K562 (cell line): ENCODE measurements around the gene RAVER2. TPM values are rescaled to one million over a fixed set of nuclear protein-coding genes. Genes with fewer than 3 reads are reported as not detected.
A peak's percentile ranks its signal among the peaks of the same experiment; 100 is the strongest.

Source experiments
- ATF3 ChIP-seq, 2 experiments: fragments of 450-650 bp in 1 of 2; sonication (generic) in 1 of 2; formaldehyde crosslinking in 1 of 2; IDR thresholded peaks in 1 of 2; conservative IDR thresholded peaks in 1 of 2; 2 replicates each; pipeline versions ENCODE4 v1.6.1 to v1.8.1; 2016 to 2023; ENCODE audit warnings: mild to moderate bottlenecking in 2 of 2, moderate library complexity in 2 of 2, inconsistent platforms in 1 of 2, missing genetic modification reagents in 1 of 2
- CTCF ChIP-seq, 3 experiments: IDR thresholded peaks in 2 of 3; conservative IDR thresholded peaks in 1 of 3; 2 replicates each; pipeline ENCODE4 v1.5.1; 2011 to 2012; ENCODE audit warnings: low read length in 3 of 3, mild to moderate bottlenecking in 3 of 3, control low read depth in 2 of 3, improper control_type of control experiment in 1 of 3, inconsistent platforms in 1 of 3, low read depth in 1 of 3, mixed read lengths in 1 of 3, moderate library complexity in 1 of 3; ENCODE audit not compliant: insufficient read depth in 2 of 3
- E2F5 ChIP-seq: sonication (generic); formaldehyde crosslinking; IDR thresholded peaks from 2 replicates; pipeline ENCODE4 v1.8.0; 2022; ENCODE audit warnings: mild to moderate bottlenecking, missing genetic modification reagents
- HDAC1 ChIP-seq, 2 experiments: fragments of 450-650 bp; IDR thresholded peaks; 2 replicates each; pipeline ENCODE4 v1.6.1; 2016 to 2017; ENCODE audit warnings: inconsistent platforms in 1 of 2, mild to moderate bottlenecking in 1 of 2, moderate library complexity in 1 of 2
- KLF1 ChIP-seq: fragments of 450-650 bp; IDR thresholded peaks from 2 replicates; pipeline ENCODE4 v1.6.1; 2016; ENCODE audit warnings: missing genetic modification characterization, missing compliant biosample characterization
- RAD51 ChIP-seq: fragments of 450-650 bp; IDR thresholded peaks from 2 replicates; pipeline ENCODE4 v1.7.1; 2016; ENCODE audit warnings: low read depth, mild to moderate bottlenecking, borderline replicate concordance
- SMAD2 ChIP-seq: fragments of 150-350 bp; IDR thresholded peaks from 2 replicates; pipeline ENCODE4 v1.6.1; 2014; ENCODE audit warnings: low read depth, mild to moderate bottlenecking, low read length
- SMC3 ChIP-seq: conservative IDR thresholded peaks from 2 replicates; pipeline ENCODE4 v1.6.1; 2011; ENCODE audit warnings: low read depth, low read length, improper control_type of control experiment; ENCODE audit not compliant: insufficient read depth
- TCF3 ChIP-seq: sonication (generic); formaldehyde crosslinking; IDR thresholded peaks from 2 replicates; pipeline ENCODE4 v1.4.0; 2020; ENCODE audit warnings: mild to moderate bottlenecking, missing genetic modification reagents
- TRIM28 ChIP-seq: fragments of 450-650 bp; IDR thresholded peaks from 2 replicates; pipeline ENCODE4 v1.6.1; 2017
- YBX1 ChIP-seq: fragments of 450-650 bp; IDR thresholded peaks from 2 replicates; pipeline ENCODE4 v1.7.1; 2016; ENCODE audit warnings: mild to moderate bottlenecking
- ZBTB40 ChIP-seq, 2 experiments: fragments of 450-650 bp in 1 of 2; sonication (generic) in 1 of 2; formaldehyde crosslinking in 1 of 2; IDR thresholded peaks; 2 replicates each; pipeline versions ENCODE4 v1.7.1 to v1.9.0; 2016 to 2022; ENCODE audit warnings: inconsistent platforms in 1 of 2, mild to moderate bottlenecking in 1 of 2, missing genetic modification reagents in 1 of 2
- ZNF23 ChIP-seq: fragments of 250-450 bp; sonication (Bioruptor Pico); IDR thresholded peaks from 2 replicates; pipeline ENCODE4 v1.4.0; 2020; ENCODE audit warnings: mild to moderate bottlenecking
- polyA plus RNA-seq, 8 experiments: library from polyadenylated mRNA; depleted of rRNA in 4 of 8; stranded (reverse) in 5 of 8; unstranded in 3 of 8; fragments of >200 nt; fragmentation: Nextera tagmentation in 2 of 8; fragmentation: Illumina TruSeq in 1 of 8; extraction: Ambion mirVana in 2 of 8; extraction: Trizol in 1 of 8; gene quantifications; 2 replicates each; pipeline versions ENCODE4 v1.2.1 to v1.2.3, GENCODE V29; 2011 to 2014; ENCODE audit warnings: inconsistent platforms in 1 of 8, missing spikeins in 1 of 8
- total RNA-seq, 7 experiments: library from RNA; depleted of rRNA in 6 of 7; stranded (reverse); fragments of >200 nt in 6 of 7; fragmentation: Illumina TruSeq in 2 of 7; extraction: Trizol in 2 of 7; gene quantifications; 2 replicates each; pipeline versions ENCODE4 v1.2.1 to v1.2.3, GENCODE V29; 2011 to 2021; ENCODE audit warnings: low replicate concordance in 1 of 7

Gene RAVER2
- total and polyA plus RNA-seq, 9 of the 15 experiments (the other 6 are each of a cell fraction or from before 2014, with no cell fraction given), result 1.8 to 6.1 (median 4.4) TPM

- TF ChIP-seq ZBTB40 (IDR thresholded peaks at IDR 0.05), result no peak
- no peak for TF ChIP-seq ZBTB40 (CRISPR knock-in tag; IDR thresholded peaks at IDR 0.05)
- peak; percentile 15; the same call in 1 of the 2 replicates for TF ChIP-seq TCF3 (CRISPR knock-in tag)
- no peak for TF ChIP-seq KLF1 (tag)
- no peak for TF ChIP-seq ZNF23 (CRISPR knock-in tag)
- TF ChIP-seq HDAC1 (IDR thresholded peaks at IDR 0.05), result no peak
- no peak for TF ChIP-seq YBX1
- TF ChIP-seq ATF3 (IDR thresholded peaks at IDR 0.05), result peak; percentile 82
- no peak for TF ChIP-seq ATF3 (CRISPR knock-in tag; conservative IDR thresholded peaks at IDR 0.05)
- no peak for TF ChIP-seq RAD51
- TF ChIP-seq TRIM28, result no peak
- no peak for TF ChIP-seq E2F5
- TF ChIP-seq SMC3, result peak; percentile 78
- TF ChIP-seq CTCF (IDR thresholded peaks at IDR 0.05 in 2 of 3, conservative IDR thresholded peaks at IDR 0.05 in 1 of 3; ENCODE audit: insufficient read depth in 2 of 3, low read depth in 1 of 3, low read length in 3 of 3), result peak; percentile 72 to 95 (median 82)
- no peak for TF ChIP-seq SMAD2
Observed at GRCh38 chr1:64823691-64824476, 79.0 kb downstream of the RAVER2 start (continued).
